AG04450 (cell line): ENCODE results near the gene COMMD3. TPM values are rescaled to one million over a fixed set of nuclear protein-coding genes. Genes with fewer than 3 reads are reported as not detected.

Experiments used
- CTCF ChIA-PET: fragments of 300-600, 350-600 bp; formaldehyde crosslinking; extraction: SDS; loops from one replicate; lab custom pipeline; 2022; ENCODE audit warnings: antibody characterized with exemption, inconsistent platforms; lab: Charles Lee
- POLR2A ChIA-PET: fragments of 350-600 bp; formaldehyde crosslinking; extraction: SDS; loops from one replicate; lab custom pipeline; 2021; ENCODE audit warnings: antibody characterized with exemption, inconsistent platforms; lab: Yijun Ruan, JAX
- DNase-seq: peaks from one replicate; pipeline ENCODE4 v3.0.0-alpha.2; 2011; ENCODE audit warnings: low read depth, low spot score
- H3K27ac ChIP-seq: one replicate; pipeline ENCODE4 v1.5.1; 2012; ENCODE audit warnings: low read depth, low read length, control low read depth
- H3K27me3 ChIP-seq: one replicate; pipeline ENCODE4 v1.6.0; 2012; ENCODE audit warnings: low read length; ENCODE audit not compliant: control insufficient read depth, insufficient read depth
- H3K4me3 ChIP-seq: 2 replicates; pipeline ENCODE4 v1.5.1; 2011; ENCODE audit warnings: mild to moderate bottlenecking, low read depth, low read length, control low read depth
- H3K9me3 ChIP-seq: 2 replicates; pipeline ENCODE4 v1.5.1; 2012; ENCODE audit warnings: low read length; ENCODE audit not compliant: control insufficient read depth, insufficient read depth
- CTCF ChIP-seq: IDR thresholded peaks from 2 replicates; pipeline ENCODE4 v1.5.1; 2011; ENCODE audit warnings: low read depth, low read length, control low read depth, inconsistent platforms
- polyA minus RNA-seq: library from RNA; depleted of rRNA, polyadenylated mRNA; stranded (reverse); fragments of >200 nt; gene quantifications from 2 replicates; pipeline ENCODE4 v1.2.3, GENCODE V29; 2011; rRNA and poly(A)+ RNA removed
- polyA plus RNA-seq: library from polyadenylated mRNA; depleted of rRNA; stranded (reverse); fragments of >200 nt; gene quantifications from 2 replicates; pipeline ENCODE4 v1.2.3, GENCODE V29; 2011; rRNA removed

The COMMD3 gene
- 49.4 and 64.7 TPM in 2 replicates for polyA plus RNA-seq
- 8.2 and 9.6 TPM in 2 replicates for polyA minus RNA-seq

- no peaks in the 10 kb centered on the region for H3K27me3 ChIP-seq
- POLR2A ChIA-PET: interaction anchor here (0.6 to 2.3 kb wide), 5 partner anchors 8 to 303 kb away, joined by 3 to 19 read pairs (median 13); no protein-coding TSS in a partner anchor
- H3K27ac ChIP-seq: peak within 1 kb of the TSS; percentile 89
- H3K9me3 ChIP-seq: no peaks in the 10 kb centered on the region
- peak within 1 kb of the TSS; percentile 80 for H3K4me3 ChIP-seq
- CTCF ChIA-PET: no interaction called here
- TF ChIP-seq CTCF: no peak
- DNase-seq: peak; percentile 62
Measured at GRCh38 chr10:22316286-22317075, at the start of gene COMMD3. Gene COMMD3 (plus strand): TSS chr10:22316388. CDS start chr10:22316418, 30 bp downstream.

- no peaks in the 10 kb centered on the region for H3K9me3 ChIP-seq
- no peak for TF ChIP-seq CTCF
- no peak overlapping the region for H3K27ac ChIP-seq
- no peaks in the 10 kb centered on the region for H3K27me3 ChIP-seq
- CTCF ChIA-PET: no interaction called here
- POLR2A ChIA-PET: no interaction called here
- no peak overlapping the region for H3K4me3 ChIP-seq
- DNase-seq: no peak
Measured at GRCh38 chr10:22268503-22268902, 47.7 kb upstream of the COMMD3 start.

- Histone ChIP-seq H3K27ac (no peak overlapping the region), H3K4me3 (no peak overlapping the region), H3K27me3 (no peaks in the 10 kb centered on the region), H3K9me3 (no peaks in the 10 kb centered on the region)
- no peak for DNase-seq
- POLR2A ChIA-PET: no interaction called here
- no peak for TF ChIP-seq CTCF
- CTCF ChIA-PET: no interaction called here
Measured at GRCh38 chr10:22271786-22272185, 44.4 kb upstream of the COMMD3 start.

- CTCF ChIA-PET: no interaction called here
- POLR2A ChIA-PET: no interaction called here
- no peak overlapping the region for H3K27ac ChIP-seq
- H3K4me3 ChIP-seq: no peak overlapping the region
- peaks cover 3% of the 10 kb centered on the region for H3K27me3 ChIP-seq
- TF ChIP-seq CTCF: no peak
- no peaks in the 10 kb centered on the region for H3K9me3 ChIP-seq
- no peak for DNase-seq
Measured at GRCh38 chr10:22278441-22278782, 37.8 kb upstream of the COMMD3 start.

- Histone ChIP-seq H3K27me3 (peaks cover 8% of the 10 kb centered on the region), H3K27ac (no peak overlapping the region), H3K9me3 (no peaks in the 10 kb centered on the region), H3K4me3 (no peak overlapping the region)
- no peak for TF ChIP-seq CTCF
- DNase-seq: no peak
- ChIA-PET CTCF (no interaction called here), POLR2A (no interaction called here)
Measured at GRCh38 chr10:22280078-22280477, 36.1 kb upstream of the COMMD3 start.
